Endothelial cell (in vitro differentiated cells): Measurements from ENCODE around the gene PAX3. TPM values are rescaled to one million over a fixed set of nuclear protein-coding genes. Genes with fewer than 3 reads are reported as not detected.

Experiments
- DNase-seq: peaks from one replicate; pipeline ENCODE4 v3.0.0; 2021; ENCODE audit warnings: low spot score
- H3K27ac Mint-ChIP-seq: one replicate; pipeline ENCODE4 v1.8.0; 2021; ENCODE audit warnings: mixed read lengths, inconsistent platforms; ENCODE audit not compliant: unreplicated experiment
- H3K27me3 Mint-ChIP-seq: one replicate; pipeline ENCODE4 v1.8.0; 2021; ENCODE audit warnings: mild to moderate bottlenecking, moderate library complexity, mixed read lengths, inconsistent platforms; ENCODE audit not compliant: unreplicated experiment
- H3K36me3 Mint-ChIP-seq: one replicate; pipeline ENCODE4 v1.8.0; 2021; ENCODE audit warnings: mild to moderate bottlenecking, low read depth, mixed read lengths, inconsistent platforms; ENCODE audit not compliant: unreplicated experiment
- H3K4me1 Mint-ChIP-seq: one replicate; pipeline ENCODE4 v1.8.0; 2021; ENCODE audit warnings: mild to moderate bottlenecking, mixed read lengths, inconsistent platforms; ENCODE audit not compliant: unreplicated experiment
- H3K4me3 Mint-ChIP-seq: one replicate; pipeline ENCODE4 v1.8.0; 2021; ENCODE audit warnings: mild to moderate bottlenecking, mixed read lengths, inconsistent platforms; ENCODE audit not compliant: unreplicated experiment
- H3K9me3 Mint-ChIP-seq: one replicate; pipeline ENCODE4 v1.8.0; 2021; ENCODE audit warnings: mixed read lengths, inconsistent platforms; ENCODE audit not compliant: unreplicated experiment
- CTCF ChIP-seq: fragments of 200-600 bp; sonication (generic); IDR thresholded peaks from one replicate; pipeline ENCODE4 v1.5.0; 2021; ENCODE audit warnings: antibody characterized with exemption; ENCODE audit not compliant: unreplicated experiment
- total RNA-seq: library from RNA; stranded (reverse); fragmentation: NEBNext Ultra II Directional; extraction: Animal tissue kit (Norgen Biotek cat#: 25700); gene quantifications from one replicate; pipeline ENCODE4 v1.2.1, GENCODE V29; 2021; ENCODE audit not compliant: unreplicated experiment

Gene PAX3
- total RNA-seq, 1 donor from 2014 or later: 16.5 TPM

- Mint-ChIP-seq H3K9me3 (no peaks in the 10 kb centered on the region), H3K27me3 (no peaks in the 10 kb centered on the region), H3K4me3 (no peak overlapping the region), H3K27ac (no peak overlapping the region), H3K4me1 (peaks cover 11% of the 10 kb centered on the region), H3K36me3 (no peaks in the 10 kb centered on the region)
- no peak for TF ChIP-seq CTCF
- DNase-seq: no peak
Observed at GRCh38 chr2:222228054-222228453, 70.7 kb downstream of the PAX3 start.

- DNase-seq: no peak
- TF ChIP-seq CTCF: no peak
- H3K27me3 Mint-ChIP-seq: peaks cover 8% of the 10 kb centered on the region
- H3K4me1 Mint-ChIP-seq: no peaks in the 10 kb centered on the region
- no peak overlapping the region for H3K27ac Mint-ChIP-seq
- H3K36me3 Mint-ChIP-seq: peaks cover 4% of the 10 kb centered on the region
- H3K4me3 Mint-ChIP-seq: no peak overlapping the region
- no peaks in the 10 kb centered on the region for H3K9me3 Mint-ChIP-seq
Observed at GRCh38 chr2:222218786-222219185, 80.0 kb downstream of the PAX3 start.

GRCh38 chr2:222217712-222218111 is 81.1 kb downstream of the PAX3 start:
- no peak for TF ChIP-seq CTCF
- H3K9me3 Mint-ChIP-seq: no peaks in the 10 kb centered on the region

GRCh38 chr2:222214885-222215284 is 83.9 kb downstream of the PAX3 start:
- DNase-seq: no peak
- Mint-ChIP-seq H3K9me3 (no peaks in the 10 kb centered on the region), H3K27me3 (peaks cover 5% of the 10 kb centered on the region), H3K4me3 (no peak overlapping the region), H3K4me1 (no peaks in the 10 kb centered on the region), H3K27ac (no peak overlapping the region), H3K36me3 (peaks cover under 1% of the 10 kb centered on the region)
- no peak for TF ChIP-seq CTCF

More at GRCh38 chr2:222217712-222218111, 81.1 kb downstream of the PAX3 start:
- DNase-seq: no peak
- H3K4me3 Mint-ChIP-seq: no peak overlapping the region
- H3K27ac Mint-ChIP-seq: no peak overlapping the region
- no peaks in the 10 kb centered on the region for H3K4me1 Mint-ChIP-seq
- peaks cover 8% of the 10 kb centered on the region for H3K27me3 Mint-ChIP-seq
- H3K36me3 Mint-ChIP-seq: peaks cover 4% of the 10 kb centered on the region

GRCh38 chr2:222213049-222213448 is 85.7 kb downstream of the PAX3 start:
- H3K4me3 Mint-ChIP-seq: no peak overlapping the region
- H3K27ac Mint-ChIP-seq: no peak overlapping the region
- no peaks in the 10 kb centered on the region for H3K4me1 Mint-ChIP-seq
- DNase-seq: no peak
- no peaks in the 10 kb centered on the region for H3K36me3 Mint-ChIP-seq
- H3K9me3 Mint-ChIP-seq: no peaks in the 10 kb centered on the region
- TF ChIP-seq CTCF: no peak
- peaks cover 3% of the 10 kb centered on the region for H3K27me3 Mint-ChIP-seq
